ENCODE data around the gene SHC3.

The SHC3 gene

DNA sequence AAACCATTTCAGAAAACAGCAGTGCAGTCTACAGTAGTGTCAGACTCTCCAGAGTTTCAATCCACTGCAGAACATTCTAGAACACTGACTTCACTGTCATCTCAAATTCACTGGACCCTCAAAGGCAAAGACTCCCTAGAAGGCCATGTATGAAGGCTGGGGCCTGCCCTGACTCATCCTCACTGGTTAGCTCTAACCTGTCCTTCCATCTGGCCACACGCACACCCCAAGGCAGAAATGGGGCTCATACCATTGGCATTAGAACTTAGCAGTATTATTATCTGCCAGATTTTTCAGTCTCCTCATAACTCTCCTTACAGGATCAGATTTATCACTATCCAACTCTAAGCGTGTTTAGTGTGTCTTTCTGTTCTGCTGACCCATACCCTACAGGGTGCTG lies 166.9 kb downstream of the SHC3 start:
- Histone ChIP-seq H3K27me3 (no peaks in the 10 kb centered on the region), H3K9ac (no peak overlapping the region), H3K4me2 (no peak overlapping the region), H3K4me3 (no peak overlapping the region), H3K4me1 (peaks cover 0 to 8% (median 0%) of the 10 kb centered on the region in 10 experiments; a peak in 7 of 20 replicates), H3K9me3 (replicated peaks in 1 of 11) (no peaks in the 10 kb centered on the region), H3K27ac (no peak overlapping the region), H3K36me3 (no peaks in the 10 kb centered on the region), H4K20me1 (no peaks in the 10 kb centered on the region)
- TF ChIP-seq Cebpa-rat (IDR thresholded peaks at IDR 0.05), result no peak

DNA sequence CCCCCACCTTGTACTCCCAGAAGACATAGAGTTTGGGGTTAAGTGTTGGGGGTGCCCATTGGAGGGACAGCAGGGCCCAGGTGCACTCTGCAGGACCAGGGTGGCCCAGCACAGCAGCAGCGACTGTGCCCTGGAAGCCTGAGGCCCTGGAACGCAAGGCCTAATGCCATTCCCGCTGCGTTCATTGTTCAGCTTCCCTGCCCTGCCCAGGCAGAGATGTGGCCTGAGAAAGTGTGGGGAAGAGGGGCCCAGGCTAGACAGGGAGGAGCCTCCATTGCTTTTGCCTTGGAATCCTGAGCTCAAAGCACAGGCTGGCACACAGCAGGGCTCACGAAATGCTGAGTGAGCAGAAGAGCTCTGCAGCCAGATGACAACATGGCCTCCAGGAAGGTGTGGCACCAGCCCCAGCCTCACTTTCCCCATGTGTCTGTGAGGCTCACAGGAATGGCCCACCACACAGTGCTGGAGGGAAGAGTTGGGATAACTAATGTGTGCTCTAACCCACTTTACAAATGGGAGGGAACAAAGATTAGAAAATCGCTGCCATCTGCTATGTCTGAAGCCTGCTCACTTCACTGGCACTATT lies 168.0 kb downstream of the SHC3 start:
- Histone ChIP-seq H3K4me1 (peaks cover 0 to 8% (median 0%) of the 10 kb centered on the region in 10 experiments; a peak in 7 of 20 replicates), H4K20me1 (no peaks in the 10 kb centered on the region), H3K9me3 (replicated peaks in 1 of 11) (no peaks in the 10 kb centered on the region), H3K27ac (no peak overlapping the region), H3K4me3 (no peak overlapping the region), H3K4me2 (no peak overlapping the region), H3K36me3 (no peaks in the 10 kb centered on the region), H3K27me3 (no peaks in the 10 kb centered on the region), H3K9ac (no peak overlapping the region)
- no peak for TF ChIP-seq Cebpa-rat (IDR thresholded peaks at IDR 0.05)

DNA sequence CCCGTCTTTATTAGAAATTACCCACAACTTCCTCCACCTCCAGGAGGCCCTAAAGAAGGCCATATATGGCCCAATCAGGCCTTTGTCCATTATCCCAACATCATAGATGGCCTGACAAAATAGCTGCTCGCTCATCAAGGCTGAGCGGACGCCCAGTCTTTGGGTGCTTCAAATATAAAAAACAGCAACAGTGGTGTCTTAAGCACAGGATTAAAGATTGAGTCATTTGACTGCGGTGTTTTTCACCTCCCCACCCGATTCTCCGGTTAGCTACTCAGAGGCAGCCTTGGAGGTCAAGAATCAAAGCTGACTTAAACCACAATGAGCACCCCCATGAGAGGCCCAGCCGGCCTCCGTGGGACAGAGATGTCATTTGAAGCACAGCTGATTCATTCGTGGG lies 168.6 kb downstream of the SHC3 start:
- Histone ChIP-seq H3K27me3 (no peaks in the 10 kb centered on the region), H3K4me1 (peaks cover 0 to 8% (median 0%) of the 10 kb centered on the region in 10 experiments; a peak in 7 of 20 replicates), H3K4me2 (no peak overlapping the region), H3K9ac (no peak overlapping the region), H3K4me3 (no peak overlapping the region), H3K36me3 (no peaks in the 10 kb centered on the region), H3K27ac (no peak overlapping the region), H4K20me1 (no peaks in the 10 kb centered on the region), H3K9me3 (replicated peaks in 1 of 11) (no peaks in the 10 kb centered on the region)
- TF ChIP-seq Cebpa-rat (IDR thresholded peaks at IDR 0.05), result no peak

DNA sequence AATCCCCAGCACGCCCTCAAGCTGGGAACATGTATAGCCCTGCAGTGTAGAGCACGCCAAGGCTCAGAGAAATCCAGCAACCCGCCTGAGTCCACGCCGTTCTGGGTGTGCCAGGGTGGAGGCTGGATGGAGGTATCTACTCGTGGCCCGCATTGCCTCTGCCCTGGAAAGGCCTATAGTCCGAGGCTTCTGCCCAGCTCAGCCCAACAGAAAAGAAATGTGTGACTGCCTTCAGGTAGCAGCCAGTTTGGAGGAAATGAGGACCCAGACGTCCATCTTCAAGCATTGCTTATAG lies 169.1 kb downstream of the SHC3 start:
- TF ChIP-seq Cebpa-rat (IDR thresholded peaks at IDR 0.05), result no peak
- Histone ChIP-seq H3K4me2 (no peak overlapping the region), H3K4me3 (no peak overlapping the region), H3K4me1 (peaks cover 0 to 8% (median 0%) of the 10 kb centered on the region in 10 experiments; a peak in 7 of 20 replicates), H4K20me1 (no peaks in the 10 kb centered on the region), H3K36me3 (no peaks in the 10 kb centered on the region), H3K27ac (no peak overlapping the region), H3K9ac (no peak overlapping the region), H3K9me3 (replicated peaks in 1 of 11) (no peaks in the 10 kb centered on the region), H3K27me3 (no peaks in the 10 kb centered on the region)

DNA sequence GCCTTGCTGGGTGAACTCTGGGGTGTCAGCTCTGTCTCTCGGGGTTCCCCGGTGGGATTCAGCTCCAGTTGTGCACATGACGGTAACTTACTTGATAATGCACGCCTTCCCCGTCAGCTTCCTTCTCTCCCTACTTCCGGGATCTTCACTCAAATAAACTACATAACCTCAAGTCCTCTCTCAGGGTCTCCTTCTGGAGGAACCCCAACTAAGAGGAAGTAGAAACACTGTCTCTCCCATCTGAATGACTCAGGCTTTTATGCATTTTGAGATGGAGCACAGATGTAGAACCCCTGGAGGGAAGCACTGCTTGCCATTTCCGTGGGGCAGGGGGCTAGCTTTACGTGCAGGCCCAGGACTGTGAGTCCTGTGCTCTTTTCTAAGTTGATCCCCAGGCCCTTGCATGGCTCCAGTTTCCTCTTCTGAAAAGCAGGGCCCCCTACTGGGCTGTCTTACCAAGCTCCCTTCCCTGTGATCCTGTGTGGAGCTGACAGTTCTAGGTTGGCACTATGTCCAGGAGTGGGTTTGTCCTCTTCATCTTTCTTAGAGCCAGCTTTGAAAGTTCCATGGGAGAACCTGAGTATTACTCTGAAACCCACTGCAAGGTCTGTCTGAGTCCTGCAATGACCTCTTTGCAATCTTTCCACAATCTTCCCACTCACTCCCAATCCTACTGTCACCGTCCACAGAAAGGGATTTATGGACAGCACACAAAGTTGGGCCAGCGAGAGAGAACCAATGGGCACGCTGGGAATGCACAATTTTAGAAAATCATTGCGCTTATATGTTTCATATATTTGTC lies 169.7 kb downstream of the SHC3 start:
- no peaks in the 10 kb centered on the region for H3K27me3 ChIP-seq
- no peak for TF ChIP-seq Cebpa-rat (IDR thresholded peaks at IDR 0.05)
- no peaks in the 10 kb centered on the region for H3K36me3 ChIP-seq
- H4K20me1 ChIP-seq, result no peaks in the 10 kb centered on the region
- H3K27ac ChIP-seq, result no peak overlapping the region
- H3K9me3 ChIP-seq (replicated peaks in 1 of 11), result no peaks in the 10 kb centered on the region
- no peak overlapping the region for H3K4me3 ChIP-seq
- no peak overlapping the region for H3K9ac ChIP-seq
- peak overlapping the region in 4 of 11 experiments; percentile 10 to 38 (median 28); a peak in 6 of 22 replicates for H3K4me2 ChIP-seq
- H3K4me1 ChIP-seq, result peaks cover 0 to 8% (median 0%) of the 10 kb centered on the region in 10 experiments; a peak in 7 of 20 replicates

DNA sequence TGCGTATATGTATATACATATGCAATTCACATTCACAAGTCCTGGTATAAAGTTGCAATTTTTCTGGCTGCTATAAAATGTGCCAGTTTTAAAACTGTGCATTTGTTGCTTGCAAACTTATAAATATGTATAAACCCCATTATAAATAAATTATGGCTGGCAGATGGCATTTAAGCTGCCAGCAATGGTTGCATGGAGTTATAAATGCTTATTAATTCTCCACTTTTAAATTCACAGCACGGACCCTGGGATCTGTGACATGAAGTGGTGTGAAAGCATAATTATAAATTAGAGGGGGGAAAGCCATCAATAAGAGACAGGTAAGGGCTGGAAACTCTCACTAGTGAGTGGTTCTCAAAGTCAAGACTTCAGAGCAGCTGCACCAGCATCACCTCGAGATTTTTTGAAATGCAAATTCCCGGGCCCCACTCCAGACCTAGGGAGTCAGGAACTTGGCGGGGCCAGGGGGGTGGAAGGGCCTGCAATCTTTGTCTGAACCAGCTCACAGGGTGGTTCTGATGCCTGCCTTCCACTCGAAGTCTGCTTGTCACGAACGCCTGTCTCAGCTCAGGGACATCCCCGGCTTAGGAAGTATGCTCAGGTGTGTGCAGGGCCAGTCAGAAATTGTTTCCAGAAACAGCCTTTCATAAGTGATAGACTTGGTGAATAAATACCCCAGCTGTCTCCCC lies 170.4 kb downstream of the SHC3 start:
- H3K4me3 ChIP-seq, result no peak overlapping the region
- H3K27ac ChIP-seq, result no peak overlapping the region
- no peak for TF ChIP-seq Cebpa-rat (IDR thresholded peaks at IDR 0.05)
- H3K36me3 ChIP-seq, result no peaks in the 10 kb centered on the region
- peaks cover 0 to 8% (median 4%) of the 10 kb centered on the region in 10 experiments; a peak in 14 of 20 replicates for H3K4me1 ChIP-seq
- H3K27me3 ChIP-seq, result no peaks in the 10 kb centered on the region
- H3K4me2 ChIP-seq, result peak overlapping the region in 2 of 11 experiments; percentile 27 to 30; a peak in 2 of 22 replicates
- H4K20me1 ChIP-seq, result no peaks in the 10 kb centered on the region
- H3K9me3 ChIP-seq (replicated peaks in 1 of 11), result no peaks in the 10 kb centered on the region
- no peak overlapping the region for H3K9ac ChIP-seq

DNA sequence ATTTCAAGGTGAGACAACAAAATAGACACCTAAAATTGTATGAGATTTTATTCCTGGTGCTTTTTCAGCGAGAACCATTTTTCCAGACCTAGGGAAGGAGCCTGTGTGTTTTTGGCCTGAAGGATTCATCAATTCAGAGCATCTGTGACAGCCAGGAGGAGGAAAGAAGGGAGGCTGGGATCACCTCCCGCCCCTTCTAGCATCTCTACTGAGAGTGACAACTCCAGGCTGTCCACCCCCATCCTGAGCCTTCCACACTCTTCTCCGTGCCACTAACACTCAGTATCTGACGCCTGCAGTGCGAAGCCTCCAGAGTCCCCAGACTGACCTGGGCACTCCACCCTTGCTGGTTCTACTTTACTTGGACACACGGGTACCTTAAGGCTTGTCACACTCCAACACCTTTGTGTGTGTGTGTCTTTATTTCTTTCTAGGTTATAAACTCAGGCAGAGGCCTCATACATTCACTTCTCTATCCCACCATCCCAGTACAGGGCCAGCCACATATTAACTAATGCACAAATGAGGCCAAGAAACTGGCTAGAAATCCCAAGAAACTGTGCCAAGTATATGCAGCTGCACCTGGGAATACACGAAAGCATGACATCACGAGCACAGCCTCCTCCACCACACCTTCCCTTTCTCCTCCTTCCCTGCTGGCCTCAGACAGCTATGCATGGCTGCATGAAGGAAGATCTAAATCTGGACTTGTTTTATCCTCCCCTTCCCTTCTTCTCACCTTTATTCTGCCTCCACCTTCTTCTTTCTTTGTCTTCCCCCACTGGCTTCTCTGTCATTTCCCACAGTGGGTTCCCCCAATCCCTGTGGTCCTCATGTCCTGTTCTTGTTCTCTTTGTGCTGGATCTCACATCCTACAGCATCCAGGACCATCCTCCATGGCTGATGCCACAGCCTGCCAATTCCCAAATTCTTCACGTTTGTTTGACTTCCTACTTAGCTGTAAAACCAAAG lies 171.3 kb downstream of the SHC3 start:
- H3K4me3 ChIP-seq, result no peak overlapping the region
- H3K4me1 ChIP-seq, result peaks cover 0 to 8% (median 6%) of the 10 kb centered on the region in 10 experiments; a peak in 14 of 20 replicates
- no peak for TF ChIP-seq Cebpa-rat (IDR thresholded peaks at IDR 0.05)
- no peaks in the 10 kb centered on the region for H3K9me3 ChIP-seq (replicated peaks in 1 of 11)
- no peaks in the 10 kb centered on the region for H3K27me3 ChIP-seq
- no peak overlapping the region for H3K4me2 ChIP-seq
- no peak overlapping the region for H3K27ac ChIP-seq
- 0 out of 22 replicates have a peak, but pooled peaks cover 0 to under 1% (median 0%) of the 10 kb centered on the region in 11 experiments for H4K20me1 ChIP-seq
- H3K9ac ChIP-seq, result no peak overlapping the region
- 0 out of 22 replicates have a peak, but pooled peaks cover 0 to 2% (median 0%) of the 10 kb centered on the region in 11 experiments for H3K36me3 ChIP-seq

DNA sequence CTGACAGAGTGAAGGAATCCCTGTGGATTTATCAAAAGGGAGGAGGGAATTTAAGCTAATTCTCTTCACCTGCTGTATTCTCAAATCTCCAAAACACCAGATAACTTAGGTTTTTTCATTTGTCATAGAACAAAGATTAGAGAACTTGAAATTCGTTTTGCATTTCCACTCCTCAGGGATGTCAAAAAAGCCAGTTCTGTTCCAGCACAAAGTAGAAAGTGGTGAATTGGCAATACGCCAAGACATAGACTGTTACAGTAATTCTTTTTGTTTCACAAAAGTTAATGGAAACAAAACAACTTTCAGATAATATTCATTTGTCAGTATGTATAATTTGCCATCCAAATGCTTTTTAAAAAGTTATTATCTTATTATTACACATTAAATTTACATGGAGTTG lies 172.4 kb downstream of the SHC3 start:
- Histone ChIP-seq H3K27me3 (0 out of 22 replicates have a peak, but pooled peaks cover 0 to 1% (median 0%) of the 10 kb centered on the region in 11 experiments), H3K27ac (no peak overlapping the region), H3K4me3 (no peak overlapping the region), H3K9ac (no peak overlapping the region), H3K4me2 (no peak overlapping the region), H4K20me1 (peaks cover 0 to 10% (median 0%) of the 10 kb centered on the region in 11 experiments; a peak in 1 of 22 replicates), H3K36me3 (0 out of 22 replicates have a peak, but pooled peaks cover 0 to 2% (median 0%) of the 10 kb centered on the region in 11 experiments), H3K4me1 (peaks cover 0 to 9% (median 6%) of the 10 kb centered on the region in 10 experiments; a peak in 15 of 20 replicates), H3K9me3 (replicated peaks in 1 of 11) (no peaks in the 10 kb centered on the region)
- no peak for TF ChIP-seq Cebpa-rat (IDR thresholded peaks at IDR 0.05)
